GM18499 (cell line): ENCODE results near the gene STAT3.

Experiments used
- ATAC-seq: cut with Tn5 transposase; IDR thresholded peaks from one replicate; pipeline ENCODE4 v1.9.1; 2021; ENCODE audit warnings: moderate number of reproducible peaks; ENCODE audit not compliant: insufficient read depth, unreplicated experiment

The STAT3 gene

GRCh38 chr17:42285346-42286050 lies 102.7 kb downstream of the STAT3 start:
- no peak for ATAC-seq

GRCh38 chr17:42284566-42284965 lies 103.7 kb downstream of the STAT3 start:
- ATAC-seq = no peak

GRCh38 chr17:42284024-42284369 lies 104.2 kb downstream of the STAT3 start:
- no peak for ATAC-seq

- no peak for ATAC-seq
Observed at GRCh38 chr17:42283241-42284023, 104.8 kb downstream of the STAT3 start.

- ATAC-seq = no peak
Observed at GRCh38 chr17:42282478-42283080, 105.7 kb downstream of the STAT3 start.

GRCh38 chr17:42281571-42282096 lies 106.6 kb downstream of the STAT3 start:
- no peak for ATAC-seq

- ATAC-seq = no peak
Observed at GRCh38 chr17:42279776-42280630, 108.2 kb downstream of the STAT3 start.

- no peak for ATAC-seq
Observed at GRCh38 chr17:42277342-42277712, 110.9 kb downstream of the STAT3 start.

GRCh38 chr17:42276609-42277341 lies 111.5 kb downstream of the STAT3 start:
- no peak for ATAC-seq

GRCh38 chr17:42276359-42276608 lies 112.0 kb downstream of the STAT3 start, which contains the start of gene STAT5B:
Gene STAT5B, minus strand, starts transcription at chr17:42276391. Its CDS starts 44,264 bp downstream, at chr17:42232127.
- ATAC-seq = no peak

- no peak for ATAC-seq
Observed at GRCh38 chr17:42275527-42276358, 112.5 kb downstream of the STAT3 start.

GRCh38 chr17:42274812-42275526 lies 113.3 kb downstream of the STAT3 start:
- ATAC-seq = no peak

- ATAC-seq = no peak
Observed at GRCh38 chr17:42274253-42274542, 114.0 kb downstream of the STAT3 start.

- no peak for ATAC-seq
Observed at GRCh38 chr17:42273474-42274252, 114.6 kb downstream of the STAT3 start.

GRCh38 chr17:42272162-42272907 lies 115.9 kb downstream of the STAT3 start:
- ATAC-seq = no peak

- no peak for ATAC-seq
Observed at GRCh38 chr17:42271779-42272035, 116.5 kb downstream of the STAT3 start.

GRCh38 chr17:42271006-42271778 lies 117.0 kb downstream of the STAT3 start:
- ATAC-seq = no peak
